ENCODE data around the gene C9orf85. TPM values are rescaled to one million over a fixed set of nuclear protein-coding genes. Genes with fewer than 3 reads are reported as not detected.

Gene C9orf85
- total and polyA plus RNA-seq, 9 of the 15 experiments (the other 6 are each of a cell fraction or from before 2014, with no cell fraction given), result 6.7 to 17.6 (median 13.0) TPM

DNA sequence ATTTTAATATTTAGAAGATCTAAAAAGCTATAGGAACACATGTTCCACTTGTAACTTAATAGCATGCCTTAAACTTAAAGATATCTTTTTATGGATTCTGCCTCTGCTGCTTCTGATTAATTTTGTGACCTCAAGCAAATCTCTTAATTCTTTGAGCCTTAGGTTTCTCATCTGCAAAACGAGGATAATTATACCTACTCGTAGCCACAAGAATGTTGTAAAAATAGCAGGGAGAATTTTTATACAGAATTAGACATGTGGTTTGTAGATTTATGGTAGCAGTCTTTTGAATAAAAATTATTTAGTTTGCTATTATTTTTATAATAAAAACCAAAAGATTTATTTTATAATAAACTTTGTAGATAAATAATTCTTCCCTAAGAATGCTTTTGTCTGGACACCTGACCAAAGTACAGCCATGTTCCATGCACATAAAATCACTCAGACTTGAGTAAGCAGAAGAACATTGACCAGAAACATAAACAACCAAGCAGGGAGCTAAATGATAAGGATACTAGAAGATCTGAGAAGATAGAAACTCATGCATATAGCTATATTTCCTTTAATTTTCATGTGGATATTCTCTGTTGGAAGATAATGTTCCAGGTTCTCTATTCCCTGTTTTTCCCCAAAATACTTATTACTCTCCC, 18.5 kb downstream of the C9orf85 start:
- H3K27ac ChIP-seq (ENCODE audit: extremely low read depth, low read depth, low read length), result no peak overlapping the region

DNA sequence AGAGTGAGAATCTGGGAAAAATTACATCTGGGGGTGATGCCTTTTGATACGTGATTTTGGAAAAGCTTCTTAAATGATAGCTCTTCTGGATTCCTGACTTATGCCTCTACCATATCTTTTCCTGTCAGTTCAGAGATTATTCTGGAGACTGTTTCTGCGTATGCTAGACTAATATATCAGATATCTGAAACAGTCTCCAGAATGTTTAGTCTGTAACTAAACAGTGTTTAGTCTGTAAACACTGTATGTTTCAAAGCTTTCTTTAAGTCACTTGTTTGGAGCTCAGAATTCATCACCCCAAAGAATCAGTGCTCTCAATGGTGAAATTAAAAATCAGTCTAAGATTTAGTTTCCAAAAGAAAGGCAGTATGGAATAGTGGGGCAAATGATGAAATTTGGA, 19.7 kb downstream of the C9orf85 start:
- no peak overlapping the region for H3K4me3 ChIP-seq
- no peak for FAIRE-seq
- H3K9me1 ChIP-seq (ENCODE audit: control insufficient read depth, insufficient read depth, low read length), result no peaks in the 10 kb centered on the region
- H3K36me3 ChIP-seq (ENCODE audit: control insufficient read depth, insufficient read depth, low read length), result no peaks in the 10 kb centered on the region
- intact Hi-C loops (cut with micrococcal nuclease), result no loop called here
- H3K4me2 ChIP-seq (ENCODE audit: insufficient read depth, low read length), result no peak overlapping the region
- H3K9ac ChIP-seq (ENCODE audit: insufficient read depth in 1 of 2, low read depth in 2 of 2, low read length in 2 of 2), result no peak overlapping the region
- ChIA-PET POLR2A (no interaction called here), CTCF (ENCODE audit: low intra/inter-chr PET ratio) (no interaction called here)
- H3K27me3 ChIP-seq (ENCODE audit: control insufficient read depth in 2 of 2, insufficient read depth in 2 of 2, low read length in 2 of 2), result no peaks in the 10 kb centered on the region
- H3K9me3 ChIP-seq (replicated peaks; ENCODE audit: control insufficient read depth, insufficient read depth, low read depth, low read length), result no peaks in the 10 kb centered on the region
- H3K4me1 ChIP-seq (replicated peaks in 1 of 2; ENCODE audit: control insufficient read depth in 2 of 2, insufficient read depth in 2 of 2, low read length in 2 of 2), result no peaks in the 10 kb centered on the region
- in situ Hi-C loops (cut with MboI), result no loop called here
- no peaks in the 10 kb centered on the region; the same call in 2 of the 3 replicates for H3K79me2 ChIP-seq (ENCODE audit: control insufficient read depth, insufficient read depth, low read length)
- BruUV-seq (replicated peaks), result no TSS peak
- H2AFZ ChIP-seq (ENCODE audit: low read depth, low read length), result no peak overlapping the region
- no peaks in the 10 kb centered on the region for H4K20me1 ChIP-seq (replicated peaks; ENCODE audit: control insufficient read depth, insufficient read depth, low read length)
- no peak overlapping the region for H3K27ac ChIP-seq (ENCODE audit: extremely low read depth, low read depth, low read length)
- WGBS (ENCODE audit: insufficient coverage, low coverage, missing lambda C conversion rate), result 75% methylated on average over 2 of the region's 2 CpGs
- no peak for DNase-seq (ENCODE audit: extremely low read depth in 1 of 4, low spot score in 3 of 4)
- ATAC-seq, result no peak
- no peak for TF ChIP-seq SMARCA5 (IDR thresholded peaks at IDR 0.05)
- TF ChIP-seq, protein P1, sequence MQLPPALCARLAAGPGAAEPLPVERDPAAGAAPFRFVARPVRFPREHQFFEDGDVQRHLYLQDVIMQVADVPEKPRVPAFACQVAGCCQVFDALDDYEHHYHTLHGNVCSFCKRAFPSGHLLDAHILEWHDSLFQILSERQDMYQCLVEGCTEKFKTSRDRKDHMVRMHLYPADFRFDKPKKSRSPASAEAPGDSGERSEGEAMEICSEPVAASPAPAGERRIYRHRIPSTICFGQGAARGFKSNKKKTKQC (CRISPR knock-in tag; IDR thresholded peaks at IDR 0.05), result no peak
- TF ChIP-seq, protein P2, sequence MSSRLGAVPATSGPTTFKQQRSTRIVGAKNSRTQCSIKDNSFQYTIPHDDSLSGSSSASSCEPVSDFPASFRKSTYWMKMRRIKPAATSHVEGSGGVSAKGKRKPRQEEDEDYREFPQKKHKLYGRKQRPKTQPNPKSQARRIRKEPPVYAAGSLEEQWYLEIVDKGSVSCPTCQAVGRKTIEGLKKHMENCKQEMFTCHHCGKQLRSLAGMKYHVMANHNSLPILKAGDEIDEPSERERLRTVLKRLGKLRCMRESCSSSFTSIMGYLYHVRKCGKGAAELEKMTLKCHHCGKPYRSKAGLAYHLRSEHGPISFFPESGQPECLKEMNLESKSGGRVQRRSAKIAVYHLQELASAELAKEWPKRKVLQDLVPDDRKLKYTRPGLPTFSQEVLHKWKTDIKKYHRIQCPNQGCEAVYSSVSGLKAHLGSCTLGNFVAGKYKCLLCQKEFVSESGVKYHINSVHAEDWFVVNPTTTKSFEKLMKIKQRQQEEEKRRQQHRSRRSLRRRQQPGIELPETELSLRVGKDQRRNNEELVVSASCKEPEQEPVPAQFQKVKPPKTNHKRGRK (tag; IDR thresholded peaks at IDR 0.05), result no peak
- TF ChIP-seq, protein P3, sequence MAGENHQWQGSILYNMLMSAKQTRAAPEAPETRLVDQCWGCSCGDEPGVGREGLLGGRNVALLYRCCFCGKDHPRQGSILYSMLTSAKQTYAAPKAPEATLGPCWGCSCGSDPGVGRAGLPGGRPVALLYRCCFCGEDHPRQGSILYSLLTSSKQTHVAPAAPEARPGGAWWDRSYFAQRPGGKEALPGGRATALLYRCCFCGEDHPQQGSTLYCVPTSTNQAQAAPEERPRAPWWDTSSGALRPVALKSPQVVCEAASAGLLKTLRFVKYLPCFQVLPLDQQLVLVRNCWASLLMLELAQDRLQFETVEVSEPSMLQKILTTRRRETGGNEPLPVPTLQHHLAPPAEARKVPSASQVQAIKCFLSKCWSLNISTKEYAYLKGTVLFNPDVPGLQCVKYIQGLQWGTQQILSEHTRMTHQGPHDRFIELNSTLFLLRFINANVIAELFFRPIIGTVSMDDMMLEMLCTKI (IDR thresholded peaks at IDR 0.05; ENCODE audit: partially characterized antibody), result no peak
- no peak for TF ChIP-seq TEAD1 (CRISPR knock-in tag; IDR thresholded peaks at IDR 0.05)
- no peak for TF ChIP-seq DMBX1 (CRISPR knock-in tag; IDR thresholded peaks at IDR 0.05; ENCODE audit: borderline replicate concordance)
- no peak for TF ChIP-seq NR2C1 (IDR thresholded peaks at IDR 0.05)
- TF ChIP-seq NR2C1 (tag; IDR thresholded peaks at IDR 0.05), result no peak
- no peak for TF ChIP-seq NR4A1 (CRISPR knock-in tag; IDR thresholded peaks at IDR 0.05)
- TF ChIP-seq NR4A1 (tag; IDR thresholded peaks at IDR 0.05), result no peak
- TF ChIP-seq FOXJ3 (CRISPR knock-in tag; IDR thresholded peaks at IDR 0.05), result no peak

More for the DNA sequence above, 18.5 kb downstream of the C9orf85 start:
- H3K79me2 ChIP-seq (ENCODE audit: control insufficient read depth, insufficient read depth, low read length), result no peaks in the 10 kb centered on the region; the same call in 2 of the 3 replicates
- CTCF ChIA-PET (ENCODE audit: low intra/inter-chr PET ratio), result no interaction called here
- WGBS (ENCODE audit: insufficient coverage, low coverage, missing lambda C conversion rate), result 88% methylated on average over 2 of the region's 2 CpGs
- H4K20me1 ChIP-seq (replicated peaks; ENCODE audit: control insufficient read depth, insufficient read depth, low read length), result no peaks in the 10 kb centered on the region
- FAIRE-seq, result no peak
- no peak for ATAC-seq
- no peaks in the 10 kb centered on the region for H3K9me1 ChIP-seq (ENCODE audit: control insufficient read depth, insufficient read depth, low read length)
- DNase-seq (ENCODE audit: extremely low read depth in 1 of 4, low spot score in 3 of 4), result no peak
- POLR2A ChIA-PET, result no interaction called here
- H3K9me3 ChIP-seq (replicated peaks; ENCODE audit: control insufficient read depth, insufficient read depth, low read depth, low read length), result no peaks in the 10 kb centered on the region
- no peak overlapping the region for H3K4me2 ChIP-seq (ENCODE audit: insufficient read depth, low read length)
- H3K27me3 ChIP-seq (ENCODE audit: control insufficient read depth in 2 of 2, insufficient read depth in 2 of 2, low read length in 2 of 2), result no peaks in the 10 kb centered on the region
- in situ Hi-C loops (cut with MboI) (no loop called here), intact Hi-C loops (cut with micrococcal nuclease) (no loop called here)
- H3K9ac ChIP-seq (ENCODE audit: insufficient read depth in 1 of 2, low read depth in 2 of 2, low read length in 2 of 2), result no peak overlapping the region
- no peaks in the 10 kb centered on the region for H3K4me1 ChIP-seq (replicated peaks in 1 of 2; ENCODE audit: control insufficient read depth in 2 of 2, insufficient read depth in 2 of 2, low read length in 2 of 2)
- BruUV-seq (replicated peaks), result no TSS peak
- no peak overlapping the region for H3K4me3 ChIP-seq
- TF ChIP-seq BDP1 (IDR thresholded peaks at IDR 0.05; ENCODE audit: insufficient read depth, insufficient read length) (no peak), ZNF354B (CRISPR knock-in tag; IDR thresholded peaks at IDR 0.05) (no peak)
- H3K36me3 ChIP-seq (ENCODE audit: control insufficient read depth, insufficient read depth, low read length), result no peaks in the 10 kb centered on the region
- no peak overlapping the region for H2AFZ ChIP-seq (ENCODE audit: low read depth, low read length)
